GM12892 (cell line): Measurements from ENCODE around the gene UBASH3B.

Experiments used
- DNase-seq: peaks from one replicate; pipeline ENCODE4 v3.0.0; 2011; ENCODE audit not compliant: insufficient read length
- FAIRE-seq: peaks from 2 replicates; lab custom pipeline; 2011; peaks lifted over from hg19 to GRCh38; lab: Jason Lieb, UNC
- POLR2A ChIP-seq: IDR thresholded peaks from 2 replicates; pipeline ENCODE4 v1.6.1; 2011; ENCODE audit warnings: low read depth, low read length, control low read depth
- POLR2AphosphoS5 ChIP-seq: IDR thresholded peaks from 2 replicates; pipeline ENCODE4 v1.6.1; 2011; ENCODE audit warnings: low read depth, low read length, control low read depth
- TAF1 ChIP-seq: IDR thresholded peaks from 2 replicates; pipeline ENCODE4 v1.6.1; 2011; ENCODE audit warnings: low read depth, mild to moderate bottlenecking, control low read depth, low read length, borderline replicate concordance

The UBASH3B gene

DNA sequence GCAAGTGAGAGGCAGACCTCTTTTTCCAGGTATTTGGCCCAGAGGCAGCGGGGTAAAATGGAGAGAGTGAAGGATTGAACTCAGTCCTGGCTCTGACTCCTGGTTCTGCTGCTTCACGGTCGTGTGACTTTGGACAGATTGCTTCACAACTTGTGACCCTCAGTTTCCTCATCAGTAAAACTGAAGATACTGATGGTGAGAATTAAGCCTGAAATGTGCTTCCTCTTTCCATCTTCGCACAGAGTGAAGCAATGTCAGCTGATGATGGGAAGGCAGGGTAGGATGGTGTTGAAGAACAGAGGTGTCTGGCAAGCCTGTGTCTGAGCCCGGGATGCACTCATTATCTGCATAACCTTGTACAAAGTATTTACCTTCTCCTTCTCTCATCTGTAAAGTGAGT lies 59.0 kb downstream of the UBASH3B start:
- DNase-seq (no peak), FAIRE-seq (no peak)
- TF ChIP-seq POLR2A (no peak), TAF1 (no peak), POLR2AphosphoS5 (no peak)

GRCh38 chr11:122715548-122716440 lies 60.3 kb downstream of the UBASH3B start:
- FAIRE-seq: peak; percentile 73
- no peak for DNase-seq
- no peak for TF ChIP-seq POLR2A
- TF ChIP-seq POLR2AphosphoS5: no peak
- TF ChIP-seq TAF1: no peak

DNA sequence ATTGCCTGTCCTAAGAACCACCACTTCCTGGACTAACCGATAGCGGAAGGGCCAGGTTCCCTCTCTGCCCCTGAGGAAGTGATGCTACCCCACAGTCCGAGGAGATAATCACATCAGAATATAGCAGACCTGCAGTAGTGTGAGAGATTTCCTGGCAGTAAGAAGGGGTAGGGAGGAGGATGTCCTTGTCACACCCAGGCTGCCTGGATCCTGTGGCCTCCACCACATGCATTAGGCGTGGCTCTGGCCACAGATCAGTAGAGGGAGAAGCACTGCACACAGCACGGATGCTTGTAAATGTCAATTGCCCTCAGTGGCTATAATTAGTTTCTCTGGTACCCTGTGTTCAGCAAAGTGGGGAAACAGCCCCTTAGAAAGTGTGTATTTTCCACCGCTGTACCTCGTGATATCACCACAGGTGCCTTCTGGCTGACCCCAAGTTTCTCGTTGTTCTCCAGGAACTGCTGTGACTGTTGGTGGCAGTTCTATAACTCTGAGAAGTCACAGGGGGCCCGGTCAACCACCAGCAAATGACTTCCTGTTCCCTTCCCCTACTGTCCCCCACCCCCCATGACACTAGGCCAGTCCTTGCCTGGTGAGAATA lies 61.8 kb downstream of the UBASH3B start:
- TF ChIP-seq POLR2AphosphoS5 (no peak; the same call in 1 of the 2 replicates), TAF1 (no peak), POLR2A (no peak)
- DNase-seq (peak; percentile 42), FAIRE-seq (peak; percentile 100)

GRCh38 chr11:122720107-122720881 lies 64.8 kb downstream of the UBASH3B start:
- TF ChIP-seq TAF1 (no peak), POLR2AphosphoS5 (no peak)
- FAIRE-seq (no peak), DNase-seq (no peak)

GRCh38 chr11:122721201-122721963 lies 65.9 kb downstream of the UBASH3B start:
- TF ChIP-seq TAF1 (no peak), POLR2A (no peak), POLR2AphosphoS5 (no peak)
- DNase-seq (no peak), FAIRE-seq (no peak)

GRCh38 chr11:122721964-122722266 lies 66.4 kb downstream of the UBASH3B start:
- FAIRE-seq (peak; percentile 82), DNase-seq (no peak)
- TF ChIP-seq POLR2A (no peak), POLR2AphosphoS5 (no peak), TAF1 (no peak)

DNA sequence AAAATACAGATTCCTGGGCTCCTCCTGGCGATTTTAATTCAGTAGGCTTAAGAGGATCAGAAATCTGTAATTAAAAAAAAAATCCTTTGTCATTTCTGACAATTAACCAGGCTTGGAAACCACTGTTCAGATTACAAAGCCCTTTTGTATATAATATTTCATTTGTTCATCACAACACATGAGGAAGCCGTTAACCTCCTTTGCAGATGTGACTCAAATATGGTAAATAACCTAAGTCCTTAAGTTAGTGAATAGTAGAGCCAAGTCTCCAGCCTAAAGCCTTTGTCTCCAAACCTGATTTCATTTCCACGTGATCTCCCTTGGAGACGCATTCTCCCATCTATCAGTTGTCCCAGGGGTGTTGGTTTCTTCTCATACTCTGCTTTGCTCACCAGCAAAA lies 67.6 kb downstream of the UBASH3B start:
- TF ChIP-seq POLR2AphosphoS5 (no peak), POLR2A (no peak), TAF1 (no peak)
- DNase-seq: no peak
- no peak for FAIRE-seq

DNA sequence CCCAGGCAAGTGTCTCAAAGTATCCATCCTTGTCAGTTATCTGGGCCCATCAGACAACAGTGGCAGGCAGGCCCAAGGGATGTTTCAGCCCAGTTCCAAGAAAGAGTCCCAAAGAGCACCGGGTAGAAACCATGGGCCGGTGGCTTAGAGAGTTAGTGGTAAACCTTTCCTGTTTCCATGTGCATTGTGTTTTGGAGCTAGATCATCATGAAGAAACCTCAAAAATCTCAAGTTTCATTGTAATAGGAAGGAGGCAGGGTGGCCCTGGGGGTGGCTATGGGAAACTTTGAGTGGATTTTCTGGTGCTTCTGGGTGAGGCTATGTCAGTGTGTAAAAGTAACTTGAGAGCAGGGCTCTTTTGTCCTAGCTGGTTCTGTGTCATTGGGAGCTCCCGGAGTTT lies 68.1 kb downstream of the UBASH3B start:
- FAIRE-seq: no peak
- no peak for TF ChIP-seq POLR2AphosphoS5
- TF ChIP-seq POLR2A: no peak
- no peak for TF ChIP-seq TAF1

GRCh38 chr11:122724520-122724919 lies 69.0 kb downstream of the UBASH3B start:
- DNase-seq (no peak), FAIRE-seq (no peak)
- no peak for TF ChIP-seq POLR2AphosphoS5
- TF ChIP-seq TAF1: no peak
- TF ChIP-seq POLR2A: no peak

More for the DNA sequence above, 68.1 kb downstream of the UBASH3B start:
- no peak for DNase-seq

GRCh38 chr11:122726028-122726427 lies 70.5 kb downstream of the UBASH3B start:
- FAIRE-seq: peak; percentile 17
- TF ChIP-seq POLR2AphosphoS5 (no peak), POLR2A (no peak), TAF1 (no peak)

DNA sequence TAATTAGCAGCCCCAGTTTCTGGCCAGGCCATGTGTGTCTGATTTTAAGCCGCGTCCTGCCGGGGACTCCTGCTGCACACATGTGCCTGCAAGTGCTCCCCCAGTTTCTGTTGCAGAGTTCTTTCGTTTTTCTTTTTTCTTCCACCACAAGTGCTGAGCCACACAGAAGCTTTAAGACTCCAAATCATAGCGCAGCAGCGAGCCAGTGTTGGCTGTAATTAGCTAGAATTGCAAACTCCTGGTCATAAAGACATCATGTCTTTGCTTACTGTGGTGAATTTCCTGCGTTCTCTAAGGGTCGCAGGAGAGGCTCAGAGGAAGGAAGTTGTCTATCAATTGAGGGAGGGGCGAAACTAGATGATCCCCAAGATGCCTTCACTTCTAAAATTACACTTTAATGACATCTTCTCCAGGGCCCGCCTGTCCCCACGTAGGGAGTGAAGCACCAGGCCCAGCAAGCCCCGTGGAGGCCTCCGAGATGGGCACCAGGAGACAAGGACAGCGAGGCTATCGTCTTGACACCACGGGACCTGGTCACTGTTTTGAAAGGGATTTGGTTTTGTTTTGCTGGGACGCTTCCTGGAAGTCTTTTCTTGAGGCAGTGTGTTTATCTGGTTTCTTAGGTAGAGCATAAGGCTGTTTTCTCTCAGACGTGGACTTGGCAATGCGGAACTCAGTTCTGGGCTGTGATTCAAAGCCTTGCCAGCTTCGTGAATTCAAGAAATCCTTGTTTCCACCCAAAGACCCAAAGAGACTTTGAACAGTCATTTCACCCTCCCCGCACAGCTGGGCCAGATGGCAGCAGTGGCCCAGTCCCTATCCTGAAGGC lies 71.8 kb downstream of the UBASH3B start:
- peak; percentile 98 for FAIRE-seq
- no peak for TF ChIP-seq TAF1
- no peak for TF ChIP-seq POLR2A
- TF ChIP-seq POLR2AphosphoS5: no peak
- DNase-seq: peak; percentile 47

More at GRCh38 chr11:122726028-122726427, 70.5 kb downstream of the UBASH3B start:
- no peak for DNase-seq
